AG08396 (cell line): ENCODE measurements around the gene KCTD5.
"Not testable (repeated sequence)": the region's sequence is repeated elsewhere in the genome, so short reads cannot be mapped to it uniquely, and the experiment has no call there.

Experiments used
- DNase-seq: peaks from one replicate; pipeline ENCODE4 v3.0.0; 2012; ENCODE audit warnings: low spot score, mixed read lengths

KCTD5 gene

DNA sequence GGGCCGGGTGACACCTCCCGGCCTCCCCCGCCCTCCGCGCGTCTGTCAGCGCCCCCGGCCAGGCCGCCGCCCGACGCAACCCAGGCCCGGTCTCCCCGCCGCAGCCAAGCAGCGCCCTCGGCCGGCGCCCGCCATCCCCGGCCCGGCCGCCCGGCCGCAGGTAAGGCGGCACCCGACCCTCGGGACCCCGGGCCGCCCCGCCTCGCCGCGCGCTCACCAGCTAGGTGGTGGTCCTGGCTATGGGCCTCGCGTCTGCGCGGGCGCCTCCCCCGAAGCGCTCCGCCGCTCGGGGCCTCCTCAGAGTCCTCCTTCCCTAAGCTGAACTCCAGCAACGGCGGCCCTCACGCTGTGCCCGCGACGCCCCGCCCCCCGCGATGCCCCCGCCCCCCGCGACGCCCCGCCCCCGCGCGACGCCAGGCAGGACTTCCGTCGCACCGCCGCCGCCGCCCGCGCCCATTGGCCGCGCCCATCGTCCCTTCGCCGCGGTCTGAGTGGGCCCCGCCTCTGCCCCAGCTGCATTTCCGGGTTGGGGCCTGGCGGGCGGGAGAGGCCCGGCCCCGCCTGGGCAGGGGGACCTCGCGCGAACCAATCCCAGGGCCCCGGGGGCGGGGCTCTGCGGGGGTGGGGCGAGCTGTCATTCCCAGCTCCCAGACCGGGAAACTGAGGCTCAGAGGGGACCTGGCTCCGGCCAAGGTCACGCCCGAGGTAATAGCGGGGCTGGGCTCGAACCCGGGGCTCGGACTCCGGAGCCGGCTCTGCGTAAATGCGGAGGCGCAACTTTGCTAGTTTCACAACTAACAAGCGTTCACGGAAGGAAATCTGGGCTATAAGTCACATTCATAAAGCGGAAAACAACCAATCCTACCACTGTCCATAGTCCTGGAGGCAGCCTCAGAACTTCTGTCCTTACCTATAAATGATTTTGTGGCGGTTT is 9.0 kb upstream of the KCTD5 start:
- peak; percentile 97 for DNase-seq

DNA sequence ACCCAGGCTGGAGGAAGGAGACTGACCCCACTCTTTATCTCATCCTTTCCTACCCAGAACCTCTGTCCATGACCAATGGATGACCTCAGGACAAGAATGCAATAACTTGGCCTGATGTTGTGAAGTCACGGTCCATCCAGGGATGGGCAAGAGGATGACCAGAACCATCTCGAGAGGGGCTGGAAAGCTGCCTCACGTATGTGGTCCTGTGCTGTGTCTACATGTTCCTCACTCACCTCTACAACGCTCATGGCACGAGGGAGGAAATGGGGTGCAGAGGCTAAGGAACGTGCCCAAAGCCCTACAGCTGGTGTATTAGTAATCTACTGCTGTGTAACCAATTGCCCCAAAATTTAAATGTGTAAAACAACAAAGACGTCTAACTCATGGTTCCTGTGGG is 7.3 kb upstream of the KCTD5 start:
- no peak for DNase-seq

DNA sequence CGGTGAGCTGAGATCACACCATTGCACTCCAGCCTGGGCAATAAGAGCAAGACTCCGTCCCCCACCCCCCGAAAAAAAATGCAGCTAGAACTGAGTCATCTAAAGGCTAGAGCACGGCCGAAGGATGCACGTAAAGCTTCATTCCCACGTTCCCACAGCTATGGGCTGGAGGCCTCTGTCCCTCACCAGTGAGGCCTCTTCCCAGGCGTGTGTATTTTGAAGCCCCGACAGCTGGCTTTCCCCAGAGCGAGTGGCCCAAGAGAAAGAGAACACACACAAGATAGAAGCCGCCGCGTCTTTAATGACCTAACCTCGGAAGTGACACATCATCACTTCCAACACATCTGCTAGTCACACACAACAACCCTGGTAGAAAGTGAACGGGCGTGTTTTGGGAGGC is 6.6 kb upstream of the KCTD5 start:
- DNase-seq: no peak

- not testable (repeated sequence) for DNase-seq
Measured at GRCh38 chr16:2676937-2677336, 5.4 kb upstream of the KCTD5 start.

- DNase-seq: not testable (repeated sequence)
Measured at GRCh38 chr16:2678206-2678965, 3.9 kb upstream of the KCTD5 start.

- not testable (repeated sequence) for DNase-seq
Measured at GRCh38 chr16:2679902-2680301, 2.4 kb upstream of the KCTD5 start.

DNA sequence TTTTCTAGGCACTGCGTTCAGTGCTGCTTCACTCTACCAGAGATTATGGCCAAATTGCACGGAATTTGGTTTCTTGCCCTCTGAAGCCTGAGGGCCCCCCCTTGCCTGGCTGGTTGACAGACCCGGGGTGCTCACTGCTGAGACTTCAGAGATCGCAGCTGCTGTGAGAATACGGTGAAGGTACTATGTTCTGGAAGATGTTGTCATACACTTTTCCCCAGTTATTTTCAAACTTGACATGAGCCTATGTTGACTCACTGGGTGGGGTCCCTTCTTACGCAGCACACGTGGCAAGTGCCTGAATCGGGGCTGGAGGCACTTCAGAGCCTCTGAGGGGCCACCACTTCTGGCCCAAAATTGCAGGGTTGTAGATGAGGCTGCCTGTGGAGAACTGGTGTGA is 2.0 kb upstream of the KCTD5 start:
- DNase-seq: not testable (repeated sequence)

DNA sequence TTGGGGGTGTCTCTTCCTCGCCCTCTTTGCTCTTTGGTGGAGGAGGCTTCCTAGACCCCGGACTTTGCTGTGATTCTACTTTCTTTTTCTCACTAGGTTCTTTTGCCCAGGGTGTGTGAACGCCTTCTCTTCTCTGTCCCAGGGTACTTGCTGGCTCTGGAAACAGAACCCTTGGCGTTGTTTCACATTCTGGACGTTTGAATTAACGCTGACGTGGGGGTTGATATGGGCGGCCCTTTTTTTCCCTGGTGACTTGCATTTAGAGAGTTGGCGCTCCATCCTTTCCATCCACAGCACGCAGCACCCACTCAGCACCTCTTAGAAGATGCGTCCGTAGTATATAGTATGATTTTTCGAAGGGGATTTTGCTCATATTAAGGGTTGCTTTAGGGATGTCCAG is 718 bp downstream of the KCTD5 start:
- not testable (repeated sequence) for DNase-seq

- DNase-seq: not testable (repeated sequence)
Measured at GRCh38 chr16:2686075-2686474, 3.8 kb downstream of the KCTD5 start.

- DNase-seq: no peak
Measured at GRCh38 chr16:2686912-2687507, 4.7 kb downstream of the KCTD5 start.

GRCh38 chr16:2687531-2688308 is 5.4 kb downstream of the KCTD5 start:
- no peak for DNase-seq

GRCh38 chr16:2689422-2689821 is 7.1 kb downstream of the KCTD5 start:
- not testable (repeated sequence) for DNase-seq

DNA sequence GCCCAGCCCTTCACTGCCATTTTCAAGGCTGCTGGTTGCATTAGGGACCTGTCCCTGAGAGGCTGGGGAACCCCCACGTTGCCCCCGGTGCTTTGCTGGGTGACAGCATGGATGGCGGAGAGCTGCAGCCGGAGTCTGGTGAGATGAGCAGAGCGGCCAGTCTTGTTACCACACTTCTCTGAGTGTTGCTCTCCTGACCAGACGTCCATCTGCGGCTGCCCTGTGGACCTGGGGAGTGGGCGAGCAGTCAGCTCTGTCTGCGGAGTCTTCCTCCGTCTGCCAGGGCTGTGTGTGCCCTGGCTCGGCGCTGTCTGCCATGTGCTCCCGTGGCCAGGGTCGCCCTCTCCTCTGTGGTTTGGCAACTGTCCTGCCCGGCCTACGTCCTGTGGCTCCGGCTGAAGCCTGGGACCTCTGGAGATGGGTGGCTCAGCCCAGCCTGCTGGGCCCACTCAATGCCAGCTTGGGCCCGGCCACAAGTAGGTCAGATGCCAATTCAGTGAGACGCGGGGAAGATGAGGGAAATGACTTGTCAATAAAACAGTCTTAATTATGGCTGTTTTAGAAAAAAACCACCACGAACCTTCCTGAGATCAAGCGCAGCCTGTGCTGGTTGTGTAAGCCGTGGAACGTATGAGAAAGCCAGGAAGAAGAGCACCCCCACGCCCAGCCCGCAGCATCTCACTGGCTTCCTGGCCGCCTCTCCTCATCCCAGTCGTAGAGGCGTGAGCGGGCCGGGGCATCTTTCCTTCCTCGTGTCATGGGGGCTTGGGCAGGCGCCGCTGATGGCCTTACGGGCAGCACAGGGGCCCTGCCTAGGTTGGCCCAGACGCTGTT is 7.9 kb downstream of the KCTD5 start:
- DNase-seq: no peak

- no peak for DNase-seq
Measured at GRCh38 chr16:2690852-2691251, 8.5 kb downstream of the KCTD5 start.

- DNase-seq: no peak
Measured at GRCh38 chr16:2691491-2692248, 9.3 kb downstream of the KCTD5 start.

DNA sequence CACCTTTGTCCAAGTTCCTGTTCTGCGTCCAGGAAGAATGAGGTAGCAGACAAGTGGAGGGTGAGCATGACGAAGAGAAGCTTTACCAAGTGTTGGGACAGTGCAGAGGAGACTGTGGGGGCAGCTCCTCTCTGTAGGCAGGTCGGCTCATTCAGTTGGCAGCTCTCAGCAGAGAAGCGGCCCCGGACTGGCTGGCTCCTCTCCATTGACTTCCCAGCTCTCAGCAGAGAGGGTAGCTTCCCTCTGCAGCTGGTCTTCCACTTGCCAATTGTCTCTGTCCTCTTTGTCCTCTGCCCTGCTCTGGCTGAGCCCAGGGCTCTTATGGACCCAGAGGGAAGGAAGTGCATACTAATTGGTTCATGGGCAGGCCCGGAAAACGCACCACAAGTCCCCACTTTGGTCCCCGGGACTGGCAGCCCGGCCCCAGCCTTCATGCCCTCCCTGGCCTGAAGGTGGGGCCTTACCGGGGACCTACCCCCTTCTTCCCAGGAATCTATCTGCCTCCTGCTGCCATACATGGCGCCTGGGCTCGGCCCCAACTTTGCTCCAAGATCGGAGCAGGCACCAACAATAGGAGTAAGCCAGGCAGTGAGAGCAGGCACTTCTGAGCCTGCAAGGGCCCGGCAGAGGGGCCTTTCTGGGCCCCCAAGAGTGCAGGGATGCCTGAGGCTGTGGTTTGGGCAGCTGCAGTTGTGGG is 10.1 kb downstream of the KCTD5 start:
- DNase-seq: no peak

DNA sequence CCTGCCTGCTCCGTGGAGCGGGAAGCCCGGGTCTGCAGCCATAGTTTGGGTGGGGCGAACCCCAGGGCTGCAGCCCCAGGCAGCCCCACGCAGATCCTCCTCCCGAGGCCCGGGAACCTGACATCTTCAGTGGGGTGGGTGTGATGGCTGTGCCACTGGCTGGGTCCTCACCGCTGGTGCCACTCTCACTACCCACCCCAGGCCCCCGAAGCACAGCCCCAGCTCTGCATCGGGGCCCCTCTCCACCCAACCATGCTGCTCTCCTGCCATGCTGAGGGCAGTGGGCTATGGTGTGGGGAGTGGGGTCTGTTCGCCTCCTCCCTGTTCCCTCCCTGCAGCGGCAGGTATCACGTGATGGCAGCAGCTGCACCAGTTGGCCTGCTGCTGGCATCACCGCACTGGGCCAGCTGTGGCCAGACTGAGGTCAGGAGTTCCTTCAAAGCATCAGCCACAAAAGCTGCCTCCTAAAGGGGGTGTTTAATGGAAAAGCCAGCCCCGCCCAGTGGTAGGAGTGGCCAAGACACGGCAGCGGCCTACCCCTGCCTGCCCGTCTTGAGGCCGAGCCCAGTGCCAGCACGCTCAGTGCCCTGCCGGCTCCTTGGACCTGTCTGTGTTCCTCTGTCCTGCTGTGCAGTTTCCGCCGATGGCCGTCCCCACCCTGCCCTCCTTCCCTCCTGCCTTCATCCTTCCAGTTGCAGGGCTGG is 10.8 kb downstream of the KCTD5 start:
- DNase-seq: peak; percentile 90

DNA sequence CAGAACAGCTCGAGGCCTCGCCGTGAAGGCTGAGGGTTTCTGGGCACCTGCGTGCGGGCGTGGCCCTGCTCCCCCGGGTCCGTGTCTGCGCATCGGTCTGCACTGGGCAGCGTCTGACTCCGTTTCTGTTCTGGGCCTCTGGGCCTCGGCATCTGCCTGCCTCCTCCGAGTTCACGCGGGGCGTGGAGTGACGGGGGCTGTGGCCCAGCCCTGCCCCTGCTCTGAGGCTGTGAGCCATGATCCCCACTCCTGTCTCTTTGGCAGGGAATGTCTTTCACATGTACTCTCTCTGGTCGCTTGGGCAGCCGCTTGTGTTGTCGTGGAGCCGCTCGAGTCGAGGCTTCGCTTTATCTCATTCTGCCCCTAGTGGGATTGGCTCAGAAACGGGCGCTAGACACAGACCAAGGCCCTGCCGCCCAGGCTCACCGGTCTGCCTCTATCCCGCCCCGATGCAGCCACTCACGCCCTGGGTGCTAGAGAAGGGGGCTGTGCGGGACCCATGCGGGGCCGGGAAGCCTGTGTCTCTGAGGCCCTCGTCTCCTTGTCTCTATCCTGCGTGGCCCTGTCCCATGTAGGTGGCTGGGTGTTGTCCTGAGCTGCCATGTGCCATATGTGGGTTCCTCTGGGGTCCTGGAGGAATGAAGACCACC is 14.4 kb downstream of the KCTD5 start:
- not testable (repeated sequence) for DNase-seq
